ENCODE measurements around the gene PLIN5. TPM values are rescaled to one million over a fixed set of nuclear protein-coding genes. Genes with fewer than 3 reads are reported as not detected.

Gene PLIN5
- total RNA-seq, 3 donors from 2014 or later: 10.4 to 26.2 (median 15.4) TPM

DNA sequence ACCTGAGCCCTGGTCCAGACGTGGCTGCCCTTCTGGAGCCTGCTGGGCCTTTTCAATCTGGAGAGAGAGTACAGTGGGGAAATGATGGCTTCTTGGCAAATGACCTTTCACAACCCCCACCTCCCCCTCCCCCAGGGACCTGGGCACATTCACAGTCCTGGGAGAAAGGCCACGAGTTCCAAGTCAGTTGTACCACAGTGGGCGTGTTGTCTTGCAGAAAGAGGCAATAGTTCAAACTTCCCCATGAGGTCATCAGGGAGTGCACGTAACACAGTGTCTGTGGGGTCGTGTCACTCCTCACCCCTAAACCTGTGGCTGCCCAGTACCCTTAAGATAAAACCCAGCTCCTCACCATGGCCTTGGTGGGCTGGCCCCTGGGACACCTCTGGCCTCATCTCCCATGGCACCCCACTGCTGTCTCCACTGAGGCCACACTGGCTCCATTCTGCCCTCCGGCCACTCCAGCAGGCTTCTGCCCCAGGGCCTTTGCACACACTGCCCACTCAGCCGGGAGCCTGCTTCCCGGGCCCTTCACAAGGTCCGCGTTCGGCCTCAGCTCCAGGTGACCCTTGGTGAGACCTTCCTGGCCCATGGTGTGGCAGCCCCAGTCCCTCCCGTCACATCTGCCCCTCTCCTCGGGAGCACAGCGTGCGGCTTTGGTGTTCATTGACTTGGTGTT is 30.0 kb downstream of the PLIN5 start:
- intact Hi-C loops (cut with DNase I; ENCODE audit: low total_unique reads): no loop called here
- H3K27me3 ChIP-seq: no peaks in the 10 kb centered on the region
- H3K9me3 ChIP-seq: no peaks in the 10 kb centered on the region
- no peak overlapping the region for H3K4me3 ChIP-seq
- no peak for DNase-seq (ENCODE audit: low spot score in 2 of 2)
- TF ChIP-seq POLR2A (IDR thresholded peaks at IDR 0.05) (no peak), CTCF (IDR thresholded peaks at IDR 0.05) (no peak), POLR2AphosphoS5 (IDR thresholded peaks at IDR 0.05) (no peak)
- no peaks in the 10 kb centered on the region for H3K36me3 ChIP-seq
- no peak overlapping the region for H3K27ac ChIP-seq
- no peaks in the 10 kb centered on the region for H3K4me1 ChIP-seq

GRCh38 chr19:4504297-4504701 is 30.7 kb downstream of the PLIN5 start:
- no peaks in the 10 kb centered on the region for H3K36me3 ChIP-seq
- intact Hi-C loops (cut with DNase I; ENCODE audit: low total_unique reads): no loop called here
- TF ChIP-seq POLR2AphosphoS5 (IDR thresholded peaks at IDR 0.05) (no peak), POLR2A (IDR thresholded peaks at IDR 0.05) (no peak), CTCF (IDR thresholded peaks at IDR 0.05) (no peak)
- H3K4me3 ChIP-seq: no peak overlapping the region
- no peaks in the 10 kb centered on the region for H3K27me3 ChIP-seq
- no peaks in the 10 kb centered on the region for H3K4me1 ChIP-seq
- no peak for DNase-seq (ENCODE audit: low spot score in 2 of 2)
- no peak overlapping the region for H3K27ac ChIP-seq
- H3K9me3 ChIP-seq: no peaks in the 10 kb centered on the region

DNA sequence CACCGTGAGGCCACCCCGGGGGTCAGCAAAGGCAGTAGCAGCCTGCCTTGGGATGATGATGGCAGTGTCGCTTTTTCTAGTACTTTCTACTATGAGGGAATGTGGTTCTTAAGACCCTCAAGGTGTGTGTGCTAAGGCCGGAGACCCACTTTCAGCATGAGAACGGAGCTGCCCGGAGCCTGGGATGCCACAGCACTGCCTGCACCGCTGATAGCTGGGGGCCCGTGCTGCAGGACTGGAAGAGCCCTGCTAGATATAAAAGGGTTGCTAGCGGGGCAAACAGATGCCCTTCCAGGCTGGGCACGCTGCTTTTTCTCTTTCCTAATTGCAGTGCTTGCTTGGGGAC is 31.2 kb downstream of the PLIN5 start:
- intact Hi-C loops (cut with DNase I; ENCODE audit: low total_unique reads): no loop called here
- no peaks in the 10 kb centered on the region for H3K36me3 ChIP-seq
- no peaks in the 10 kb centered on the region for H3K9me3 ChIP-seq
- no peaks in the 10 kb centered on the region for H3K4me1 ChIP-seq
- DNase-seq (ENCODE audit: low spot score in 2 of 2): no peak
- no peak overlapping the region for H3K4me3 ChIP-seq
- H3K27me3 ChIP-seq: no peaks in the 10 kb centered on the region
- TF ChIP-seq POLR2AphosphoS5 (IDR thresholded peaks at IDR 0.05) (no peak), CTCF (IDR thresholded peaks at IDR 0.05) (no peak), POLR2A (IDR thresholded peaks at IDR 0.05) (no peak)
- H3K27ac ChIP-seq: no peak overlapping the region

- Histone ChIP-seq H3K27ac (no peak overlapping the region), H3K36me3 (no peaks in the 10 kb centered on the region), H3K27me3 (no peaks in the 10 kb centered on the region), H3K4me1 (no peaks in the 10 kb centered on the region), H3K9me3 (no peaks in the 10 kb centered on the region), H3K4me3 (no peak overlapping the region)
- no peak for DNase-seq (ENCODE audit: low spot score in 2 of 2)
- TF ChIP-seq POLR2AphosphoS5 (IDR thresholded peaks at IDR 0.05): no peak
- intact Hi-C loops (cut with DNase I; ENCODE audit: low total_unique reads): no loop called here
Measured at GRCh38 chr19:4503132-4503824, 31.7 kb downstream of the PLIN5 start.

DNA sequence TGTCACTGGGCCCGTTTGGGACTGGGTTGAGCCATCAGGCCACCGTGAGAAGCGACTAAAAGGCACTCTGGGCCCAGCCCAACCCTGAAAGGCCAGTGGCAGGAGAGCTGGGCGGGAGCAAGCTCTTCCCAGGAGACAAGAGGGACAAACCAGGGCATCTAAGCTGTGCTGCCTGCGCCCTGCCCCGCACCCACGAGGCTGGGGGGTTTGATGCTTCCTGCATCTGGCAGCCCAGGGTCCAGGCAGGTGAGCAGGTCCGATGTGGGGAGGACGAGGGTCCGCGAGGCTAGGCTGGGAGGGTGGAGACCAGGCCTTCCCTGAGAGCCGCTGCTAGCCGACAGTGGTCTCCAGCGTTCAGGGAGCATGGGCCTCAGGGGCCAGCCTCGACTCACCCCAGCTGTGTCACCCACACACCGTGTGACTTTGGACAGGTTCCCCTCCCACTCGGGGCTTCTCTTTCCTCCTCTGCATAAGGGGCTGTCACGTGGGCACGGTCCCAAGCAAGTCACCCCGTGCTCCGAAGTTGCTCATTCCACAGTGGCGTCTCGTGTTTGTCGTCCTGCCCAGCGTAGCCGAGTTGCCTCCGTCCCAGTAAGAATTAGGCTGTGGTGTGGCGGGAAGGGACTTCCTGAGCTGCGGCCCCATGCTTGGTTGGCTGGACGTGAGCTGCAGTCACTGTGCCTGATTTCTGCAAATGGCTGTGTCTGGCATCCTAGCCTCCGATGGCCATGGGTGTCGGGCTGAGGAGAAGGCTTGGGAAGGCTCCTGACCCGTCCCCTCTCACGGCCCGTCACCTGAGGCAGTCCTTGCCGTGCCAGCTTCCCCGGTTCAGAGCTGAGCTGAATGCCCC is 32.5 kb downstream of the PLIN5 start:
- Histone ChIP-seq H3K36me3 (no peaks in the 10 kb centered on the region), H3K9me3 (no peaks in the 10 kb centered on the region), H3K27me3 (no peaks in the 10 kb centered on the region), H3K4me3 (no peak overlapping the region), H3K27ac (peak overlapping the region in 1 of 2 donors; percentile 25), H3K4me1 (no peaks in the 10 kb centered on the region)
- TF ChIP-seq POLR2AphosphoS5 (IDR thresholded peaks at IDR 0.05) (no peak), POLR2A (IDR thresholded peaks at IDR 0.05) (no peak), CTCF (IDR thresholded peaks at IDR 0.05) (no peak)
- no peak for DNase-seq (ENCODE audit: low spot score in 2 of 2)
- intact Hi-C loops (cut with DNase I; ENCODE audit: low total_unique reads): no loop called here

Data from breast epithelium (tissue), 4 donors.